Femur (tissue), 1 donor: ENCODE data around the gene RPH3AL.

Experiments
- DNase-seq: peaks from one replicate; pipeline ENCODE4 v3.0.0-alpha.2; 2017

Gene RPH3AL

GRCh38 chr17:193841-194806 lies 158.5 kb downstream of the RPH3AL start:
- DNase-seq, result no peak

- DNase-seq, result no peak
Observed at GRCh38 chr17:193426-193810, 159.2 kb downstream of the RPH3AL start.

- DNase-seq, result no peak
Observed at GRCh38 chr17:192666-193425, 159.8 kb downstream of the RPH3AL start.

- no peak for DNase-seq
Observed at GRCh38 chr17:189444-189843, 163.2 kb downstream of the RPH3AL start.

- DNase-seq, result no peak
Observed at GRCh38 chr17:187130-187529, 165.5 kb downstream of the RPH3AL start.

GRCh38 chr17:185445-186138 lies 167.0 kb downstream of the RPH3AL start:
- DNase-seq, result no peak

GRCh38 chr17:183021-183420 lies 169.6 kb downstream of the RPH3AL start:
- DNase-seq, result no peak

DNA sequence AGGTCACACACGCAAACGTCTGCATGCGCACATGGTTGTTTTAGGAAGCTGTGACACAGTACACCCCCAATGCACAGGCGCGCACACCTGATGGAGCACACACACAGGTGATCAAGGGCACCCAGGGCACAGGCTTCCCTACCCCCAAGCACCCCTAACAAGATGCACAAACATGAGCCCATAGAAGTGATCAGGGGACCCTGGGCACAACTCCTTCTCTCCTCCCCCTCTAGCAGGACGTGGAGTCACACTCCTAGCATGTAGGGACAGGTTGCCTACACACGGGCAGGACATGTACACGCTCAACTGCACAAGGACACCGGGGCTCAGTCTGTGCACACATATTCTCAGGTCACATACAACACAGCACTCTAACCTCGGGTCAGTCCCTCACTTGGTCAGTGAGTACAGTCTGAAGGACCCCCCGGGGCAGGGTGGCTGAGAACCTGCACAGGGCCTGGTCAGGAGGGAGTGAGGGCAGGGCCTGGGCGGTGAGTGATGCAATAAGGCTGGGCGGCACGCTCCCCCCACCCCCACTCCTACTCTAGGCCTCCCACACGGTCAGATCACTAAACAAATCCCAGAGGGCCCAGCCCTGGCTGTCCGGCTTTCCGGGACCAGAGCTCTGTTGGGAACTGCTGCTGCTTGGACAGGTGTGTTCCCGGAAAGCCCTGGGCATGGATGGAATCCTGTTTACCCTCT lies 170.4 kb downstream of the RPH3AL start:
- no peak for DNase-seq

DNA sequence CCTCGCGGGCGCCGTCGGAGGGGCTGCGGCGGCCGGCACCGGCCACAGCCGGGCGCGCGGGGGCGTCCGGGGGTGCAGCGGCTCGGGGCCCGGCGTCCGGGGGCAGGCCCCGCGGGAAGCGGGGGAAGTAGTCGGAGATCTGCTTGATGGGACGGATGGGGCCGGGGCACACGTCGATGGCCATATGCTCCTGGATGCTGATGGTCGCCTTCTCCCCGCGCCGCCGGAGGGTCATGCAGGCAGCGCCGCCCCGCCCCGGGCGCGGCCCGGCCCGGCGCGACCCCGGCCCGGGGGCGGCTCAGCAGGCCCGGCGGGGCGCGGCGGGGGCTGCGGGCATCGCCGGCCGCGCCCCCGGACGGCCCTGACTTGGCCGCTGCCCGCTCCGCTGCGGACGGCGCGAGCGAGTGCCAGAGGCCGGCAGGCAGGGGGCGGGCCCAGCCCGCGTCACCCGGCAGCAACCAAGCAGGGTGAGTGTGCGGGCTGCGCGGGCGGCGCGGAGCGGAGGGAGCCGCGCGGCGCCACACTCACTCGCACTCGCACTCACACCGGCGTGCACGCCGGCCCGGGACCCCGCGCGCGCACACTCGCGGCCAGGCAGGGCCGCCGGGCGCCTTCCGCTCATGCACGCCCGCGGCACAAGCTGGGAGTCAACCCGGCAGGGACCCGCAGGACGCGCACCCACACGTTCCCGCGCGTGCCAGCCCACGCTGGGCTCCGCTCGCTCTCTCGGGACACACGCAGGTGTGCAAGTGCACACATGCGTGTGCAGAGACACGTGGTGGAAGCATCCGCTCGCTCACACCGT lies 171.2 kb downstream of the RPH3AL start, which contains the start of gene DOC2B:
Gene DOC2B (minus strand): TSS at position 406 of the 805 bp plus-strand sequence. CDS start 171 bp downstream, at position 235.
- peak; percentile 52 for DNase-seq

DNA sequence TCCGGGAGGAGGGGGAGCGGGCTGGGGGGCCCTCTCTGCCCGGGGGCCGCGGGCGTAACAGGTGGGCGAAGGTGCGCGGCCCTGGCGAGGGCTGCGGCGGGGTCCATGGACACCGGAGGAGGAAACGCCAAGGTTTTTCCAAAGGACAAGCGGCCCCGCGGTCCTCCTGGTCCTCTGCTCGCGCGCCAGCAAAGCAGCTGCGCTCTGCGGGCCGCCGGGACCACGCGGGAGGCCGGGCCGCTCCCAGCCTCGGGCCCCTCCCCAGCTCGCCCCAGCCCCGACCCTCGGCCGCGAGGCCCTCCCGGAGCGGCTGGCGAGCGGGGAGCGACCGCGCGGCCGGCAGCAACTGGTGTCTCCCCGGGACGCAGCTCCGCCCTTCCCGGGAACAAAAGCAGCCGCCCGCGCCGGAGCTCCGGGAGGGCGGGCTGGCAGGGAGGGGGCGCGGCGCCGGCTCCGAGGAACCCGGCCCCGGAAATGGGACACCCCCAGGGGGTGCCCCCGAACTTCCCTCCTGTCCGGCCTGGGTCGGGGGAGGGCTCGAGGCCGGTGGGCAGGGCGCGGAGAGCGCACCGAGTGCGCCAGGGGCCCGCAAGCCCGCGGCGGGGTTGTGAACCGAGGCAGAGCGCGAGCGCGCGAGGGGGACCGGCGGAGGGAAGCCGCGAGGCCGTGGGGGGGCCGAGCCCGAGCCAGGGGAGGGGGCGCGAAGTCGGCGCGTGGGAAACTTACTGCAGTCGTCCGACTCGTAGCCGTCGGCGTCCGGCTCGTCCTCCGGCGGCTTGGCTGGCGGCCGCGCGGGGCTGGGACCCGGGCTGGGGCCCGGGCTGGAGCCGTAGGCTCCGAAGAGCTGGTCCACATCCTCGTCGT lies 172.0 kb downstream of the RPH3AL start:
- DNase-seq, result no peak

DNA sequence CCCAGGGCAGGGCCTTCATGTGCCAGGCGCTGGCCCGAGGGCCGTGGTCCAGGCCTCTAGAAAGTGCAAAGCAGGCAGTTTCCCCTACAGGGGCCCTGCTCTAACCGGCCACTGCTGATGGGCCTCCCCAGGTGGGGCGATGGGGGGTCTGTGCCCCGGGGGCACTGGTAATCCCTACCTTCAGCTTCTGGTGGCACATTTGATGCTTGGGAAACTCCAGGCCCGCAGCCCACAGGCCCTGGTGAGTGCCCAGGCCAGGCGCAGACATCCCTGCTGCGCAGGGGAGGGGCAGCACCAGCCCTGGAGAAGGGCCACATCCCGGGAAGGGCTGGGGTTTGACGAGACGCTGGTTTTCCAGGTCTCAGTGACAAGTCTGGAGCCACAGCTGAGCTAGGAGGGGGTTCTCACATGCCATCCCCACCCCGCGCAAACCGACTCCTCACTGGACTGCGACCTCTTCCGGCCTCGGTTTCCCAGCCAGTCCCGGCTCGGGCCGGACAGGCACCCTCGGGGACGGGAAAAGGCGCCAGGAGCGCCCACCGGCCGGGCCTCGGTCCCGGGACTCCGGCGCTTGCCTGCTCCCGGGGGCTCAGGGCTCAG lies 172.7 kb downstream of the RPH3AL start:
- DNase-seq, result no peak

DNA sequence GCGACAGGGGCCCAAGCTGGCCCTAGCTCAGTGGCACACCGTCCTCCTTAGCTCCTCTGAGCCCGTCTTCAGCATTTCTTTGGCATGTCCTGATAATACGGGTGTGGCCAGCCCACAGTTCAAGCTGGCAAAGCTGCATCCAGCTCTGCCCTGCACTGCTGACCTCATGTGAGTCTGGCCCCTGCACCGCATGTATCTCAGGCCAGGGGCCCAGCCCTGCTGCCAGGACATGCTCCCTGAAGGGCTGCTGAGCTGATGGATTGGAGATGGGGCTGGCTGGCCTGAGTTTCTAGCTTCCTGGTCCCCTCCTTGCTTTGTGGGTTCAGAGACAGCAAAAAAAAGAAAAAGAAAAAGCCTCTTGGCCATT lies 173.6 kb downstream of the RPH3AL start:
- no peak for DNase-seq

GRCh38 chr17:178292-179065 lies 174.1 kb downstream of the RPH3AL start:
- DNase-seq, result no peak

- no peak for DNase-seq
Observed at GRCh38 chr17:177762-178161, 174.8 kb downstream of the RPH3AL start.

- DNase-seq, result no peak
Observed at GRCh38 chr17:177155-177554, 175.5 kb downstream of the RPH3AL start.

GRCh38 chr17:173166-173911 lies 179.3 kb downstream of the RPH3AL start:
- no peak for DNase-seq

DNA sequence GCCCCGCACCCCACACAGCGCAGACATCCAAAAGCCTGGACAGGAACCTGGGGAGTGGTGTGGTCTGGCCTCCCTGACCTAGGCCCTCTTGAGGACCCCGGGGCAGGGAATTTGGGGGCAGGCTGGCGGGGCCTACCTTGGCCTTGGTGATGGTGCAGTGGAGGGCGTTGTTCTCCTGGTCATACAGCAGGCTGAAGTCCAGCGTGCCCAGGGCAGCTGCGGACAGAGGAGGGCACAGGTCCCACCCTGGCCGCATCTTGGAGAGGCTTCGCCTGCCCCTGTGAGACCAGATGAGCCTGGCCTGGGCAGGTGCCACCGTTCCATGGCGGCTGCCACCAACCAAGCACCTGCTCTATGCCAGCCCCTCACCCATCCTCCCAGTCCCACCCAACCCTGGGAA lies 180.2 kb downstream of the RPH3AL start:
- no peak for DNase-seq

DNA sequence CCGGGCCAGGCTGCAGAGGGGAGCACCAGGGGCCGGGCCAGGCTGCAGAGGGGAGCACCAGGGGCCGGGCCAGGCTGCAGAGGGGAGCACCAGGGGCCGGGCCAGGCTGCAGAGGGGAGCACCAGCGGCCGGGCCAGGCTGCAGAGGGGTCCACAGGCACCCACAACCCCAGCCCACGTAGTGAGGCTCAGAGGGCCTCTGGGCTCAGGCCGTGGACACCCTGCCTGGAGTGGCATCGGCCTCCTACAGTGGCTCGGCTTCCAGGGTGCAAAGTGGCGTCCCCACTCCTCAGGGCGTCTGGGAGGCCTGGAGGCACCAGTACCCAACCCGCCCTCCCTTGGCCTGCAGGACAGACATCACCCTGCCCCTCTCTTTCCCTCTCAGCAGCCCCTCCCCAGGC lies 180.7 kb downstream of the RPH3AL start:
- DNase-seq, result no peak
